HepG2 (cell line): ENCODE data around the gene DPEP3. TPM values are rescaled to one million over a fixed set of nuclear protein-coding genes. Genes with fewer than 3 reads are reported as not detected.

Experiments used
- ARNTL ChIP-seq: sonication (generic); formaldehyde crosslinking; IDR thresholded peaks from 2 replicates; pipeline ENCODE4 v1.4.0; 2020; ENCODE audit warnings: mild to moderate bottlenecking, missing genetic modification reagents
- ATAD3A ChIP-seq: sonication (generic); formaldehyde crosslinking; IDR thresholded peaks from 2 replicates; pipeline ENCODE4 v1.4.0; 2020; ENCODE audit warnings: missing genetic modification reagents
- CENPX ChIP-seq: sonication (generic); formaldehyde crosslinking; IDR thresholded peaks from 2 replicates; pipeline ENCODE4 v1.9.0; 2021; ENCODE audit warnings: mild to moderate bottlenecking, missing genetic modification reagents, moderate library complexity
- CHD4 ChIP-seq: fragments of 200-600 bp; sonication (generic); IDR thresholded peaks from 2 replicates; pipeline ENCODE4 v1.7.0; 2017; ENCODE audit warnings: mild to moderate bottlenecking, low read length, borderline replicate concordance
- DR1 ChIP-seq: sonication (generic); formaldehyde crosslinking; IDR thresholded peaks from 2 replicates; pipeline ENCODE4 v1.8.0; 2021; ENCODE audit warnings: mild to moderate bottlenecking, missing genetic modification reagents, inconsistent platforms
- HDAC1 ChIP-seq: sonication (generic); formaldehyde crosslinking; IDR thresholded peaks from 2 replicates; pipeline ENCODE4 v1.5.1; 2020; ENCODE audit warnings: mild to moderate bottlenecking, missing genetic modification reagents
- HMG20B ChIP-seq: conservative IDR thresholded peaks from 2 replicates; pipeline ENCODE4 v1.6.1; 2016; ENCODE audit warnings: missing genetic modification reagents, missing compliant biosample characterization
- HNF4A ChIP-seq: sonication (generic); formaldehyde crosslinking; IDR thresholded peaks from 2 replicates; pipeline ENCODE4 v1.4.0; 2020; ENCODE audit warnings: missing genetic modification reagents
- JUND ChIP-seq: sonication (generic); formaldehyde crosslinking; IDR thresholded peaks from 2 replicates; pipeline ENCODE4 v1.8.0; 2022; ENCODE audit warnings: mild to moderate bottlenecking, missing genetic modification reagents
- KDM1A ChIP-seq: IDR thresholded peaks from 2 replicates; pipeline ENCODE4 v1.6.1; 2016; ENCODE audit warnings: missing compliant biosample characterization
- KDM4B ChIP-seq: sonication (generic); formaldehyde crosslinking; IDR thresholded peaks from 2 replicates; pipeline ENCODE4 v1.4.0; 2020; ENCODE audit warnings: missing genetic modification reagents
- NFRKB ChIP-seq: fragments of 450-650 bp; IDR thresholded peaks from 2 replicates; pipeline ENCODE4 v1.6.1; 2017
- PCBP1 ChIP-seq: fragments of 200-400 bp; formaldehyde crosslinking; IDR thresholded peaks from 2 replicates; pipeline ENCODE4 v1.6.1; 2017; ENCODE audit warnings: mild to moderate bottlenecking, low read depth, low read length, borderline replicate concordance
- RARA ChIP-seq: IDR thresholded peaks from 2 replicates; pipeline ENCODE4 v1.6.1; 2016; ENCODE audit warnings: missing genetic modification reagents, missing compliant biosample characterization
- RBFOX2 ChIP-seq: fragments of 200-400 bp; formaldehyde crosslinking; IDR thresholded peaks from 2 replicates; pipeline ENCODE4 v1.6.1; 2017; ENCODE audit warnings: low read depth, mild to moderate bottlenecking, low read length
- RXRA ChIP-seq: sonication (generic); formaldehyde crosslinking; IDR thresholded peaks from 2 replicates; pipeline ENCODE4 v1.5.1; 2020; ENCODE audit warnings: missing genetic modification reagents
- SMAD9 ChIP-seq: sonication (generic); formaldehyde crosslinking; IDR thresholded peaks from 2 replicates; pipeline ENCODE4 v1.5.1; 2020; ENCODE audit warnings: mild to moderate bottlenecking, missing genetic modification reagents
- SRSF9 ChIP-seq: fragments of 200-400 bp; formaldehyde crosslinking; IDR thresholded peaks from 2 replicates; pipeline ENCODE4 v1.6.1; 2018; ENCODE audit warnings: borderline replicate concordance, mild to moderate bottlenecking, low read depth, low read length; ENCODE audit not compliant: insufficient read depth, poor library complexity, severe bottlenecking
- ZBTB7B ChIP-seq: sonication (generic); formaldehyde crosslinking; IDR thresholded peaks from 2 replicates; pipeline ENCODE4 v1.4.0; 2020; ENCODE audit warnings: missing genetic modification reagents
- ZFP36 ChIP-seq: fragments of 150-350 bp; IDR thresholded peaks from 2 replicates; pipeline ENCODE4 v1.6.1; 2018; ENCODE audit warnings: borderline replicate concordance, low read length, low read depth; ENCODE audit not compliant: partially characterized antibody
- ZNF232 ChIP-seq: sonication (generic); formaldehyde crosslinking; IDR thresholded peaks from 2 replicates; pipeline ENCODE4 v1.4.0; 2020; ENCODE audit warnings: missing genetic modification reagents, borderline replicate concordance
- ZNF264 ChIP-seq: sonication (generic); formaldehyde crosslinking; IDR thresholded peaks from 2 replicates; pipeline ENCODE4 v1.4.0; 2020; ENCODE audit warnings: missing genetic modification reagents
- ZNF460 ChIP-seq: sonication (generic); formaldehyde crosslinking; IDR thresholded peaks from 2 replicates; pipeline ENCODE4 v1.5.1; 2020; ENCODE audit warnings: missing genetic modification reagents, mild to moderate bottlenecking, borderline replicate concordance
- ZNF550 ChIP-seq: sonication (generic); formaldehyde crosslinking; IDR thresholded peaks from 2 replicates; pipeline ENCODE4 v1.4.0; 2020; ENCODE audit warnings: mild to moderate bottlenecking, missing genetic modification reagents, borderline replicate concordance
- ZNF558 ChIP-seq: sonication (generic); formaldehyde crosslinking; IDR thresholded peaks from 2 replicates; pipeline ENCODE4 v1.9.0; 2022; ENCODE audit warnings: mild to moderate bottlenecking, missing genetic modification reagents, borderline replicate concordance
- ZNF670 ChIP-seq: sonication (generic); formaldehyde crosslinking; IDR thresholded peaks from 2 replicates; pipeline ENCODE4 v1.8.0; 2022; ENCODE audit warnings: mild to moderate bottlenecking, missing genetic modification reagents, borderline replicate concordance
- ZNF7 ChIP-seq: IDR thresholded peaks from 2 replicates; pipeline ENCODE4 v1.6.1; 2016; ENCODE audit warnings: missing biosample characterization, missing genetic modification reagents
- ZNF75D ChIP-seq: sonication (generic); formaldehyde crosslinking; IDR thresholded peaks from 2 replicates; pipeline ENCODE4 v1.8.1; 2023; ENCODE audit warnings: missing genetic modification reagents, mild to moderate bottlenecking, borderline replicate concordance
- ZNF850 ChIP-seq: sonication (generic); formaldehyde crosslinking; conservative IDR thresholded peaks from 2 replicates; pipeline ENCODE4 v1.9.0; 2021; ENCODE audit warnings: mild to moderate bottlenecking, missing genetic modification reagents
- polyA plus RNA-seq, 8 experiments: library from polyadenylated mRNA; depleted of rRNA in 3 of 8; stranded (reverse) in 7 of 8; unstranded in 1 of 8; fragments of >200 nt; fragmentation: Illumina TruSeq in 4 of 8; extraction: Trizol in 4 of 8; gene quantifications; 2 replicates each; pipeline versions ENCODE4 v1.2.1 to v1.2.3, GENCODE V29; 2011 to 2016; ENCODE audit warnings: low read depth in 4 of 8, missing spikeins in 1 of 8, mixed read lengths in 1 of 8; ENCODE audit not compliant: insufficient read depth in 1 of 8
- total RNA-seq, 5 experiments: library from RNA; depleted of rRNA; stranded (reverse); fragments of >200 nt; fragmentation: Illumina TruSeq; extraction: Trizol; gene quantifications; 2 replicates each; pipeline ENCODE4 v1.2.3, GENCODE V29; 2016; ENCODE audit warnings: low read depth in 1 of 5
- TF ChIP-seq, protein P1 (sequence below): sonication (generic); formaldehyde crosslinking; conservative IDR thresholded peaks from 2 replicates; pipeline ENCODE4 v1.4.0; 2020; ENCODE audit warnings: missing genetic modification reagents
- TF ChIP-seq, protein P2 (sequence below): sonication (generic); formaldehyde crosslinking; IDR thresholded peaks from 2 replicates; pipeline ENCODE4 v1.5.1; 2020; ENCODE audit warnings: missing genetic modification reagents, mild to moderate bottlenecking, borderline replicate concordance

The DPEP3 gene
- total and polyA plus RNA-seq, 2 of the 13 experiments (the other 11 are each of a cell fraction or from before 2014, with no cell fraction given) = not detected

DNA sequence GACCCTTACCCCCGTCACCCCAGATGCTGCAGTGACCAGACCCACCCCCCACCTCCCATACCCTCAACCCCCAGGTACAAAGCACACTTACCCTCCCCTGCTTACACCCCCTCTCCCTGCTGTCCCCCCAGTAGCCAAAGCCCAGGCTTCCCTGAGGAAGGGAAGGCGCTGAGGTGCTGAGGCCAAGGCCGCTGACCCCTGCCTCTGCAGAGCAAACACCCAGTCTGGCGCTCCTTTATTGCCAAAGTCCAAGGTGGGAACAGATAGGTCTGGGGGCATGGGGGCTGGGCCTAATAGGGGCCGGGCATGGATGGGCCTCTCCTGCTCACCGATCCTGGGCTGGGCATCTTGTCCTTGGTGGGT, 37.1 kb downstream of the DPEP3 start (continued):
- TF ChIP-seq PCBP1 (no peak; the same call in 1 of the 2 replicates), ZNF264 (CRISPR knock-in tag) (peak; percentile 12; the same call in 1 of the 2 replicates), ZNF232 (no peak), KDM4B (no peak), ZFP36 (no peak), KDM1A (0 out of 2 replicates have a peak, but pooled peaks have one; percentile 23), DR1 (peak; percentile 8; the same call in 1 of the 2 replicates), ZNF7 (CRISPR knock-in tag) (no peak), NFRKB (no peak), RBFOX2 (no peak), RXRA (peak; percentile 42; the same call in 1 of the 2 replicates), ARNTL (CRISPR knock-in tag) (peak; percentile 66; the same call in 1 of the 2 replicates), SMAD9 (CRISPR knock-in tag) (no peak), ZNF850 (CRISPR knock-in tag) (no peak), SRSF9 (no peak), ZNF75D (CRISPR knock-in tag) (no peak), ATAD3A (CRISPR knock-in tag) (no peak), HMG20B (no peak; the same call in 1 of the 2 replicates), ZNF558 (CRISPR knock-in tag) (no peak; the same call in 1 of the 2 replicates), HNF4A (CRISPR knock-in tag) (peak; percentile 94), ZNF460 (peak; percentile 72; the same call in 1 of the 2 replicates), ZNF670 (CRISPR knock-in tag) (no peak), HDAC1 (CRISPR knock-in tag) (peak; percentile 87), ZNF550 (CRISPR knock-in tag) (no peak), JUND (CRISPR knock-in tag) (no peak), CHD4 (peak; percentile 84), RARA (CRISPR knock-in tag) (peak; percentile 82), ZBTB7B (CRISPR knock-in tag) (peak; percentile 95), CENPX (CRISPR knock-in tag) (no peak)
- TF ChIP-seq, protein P1, sequence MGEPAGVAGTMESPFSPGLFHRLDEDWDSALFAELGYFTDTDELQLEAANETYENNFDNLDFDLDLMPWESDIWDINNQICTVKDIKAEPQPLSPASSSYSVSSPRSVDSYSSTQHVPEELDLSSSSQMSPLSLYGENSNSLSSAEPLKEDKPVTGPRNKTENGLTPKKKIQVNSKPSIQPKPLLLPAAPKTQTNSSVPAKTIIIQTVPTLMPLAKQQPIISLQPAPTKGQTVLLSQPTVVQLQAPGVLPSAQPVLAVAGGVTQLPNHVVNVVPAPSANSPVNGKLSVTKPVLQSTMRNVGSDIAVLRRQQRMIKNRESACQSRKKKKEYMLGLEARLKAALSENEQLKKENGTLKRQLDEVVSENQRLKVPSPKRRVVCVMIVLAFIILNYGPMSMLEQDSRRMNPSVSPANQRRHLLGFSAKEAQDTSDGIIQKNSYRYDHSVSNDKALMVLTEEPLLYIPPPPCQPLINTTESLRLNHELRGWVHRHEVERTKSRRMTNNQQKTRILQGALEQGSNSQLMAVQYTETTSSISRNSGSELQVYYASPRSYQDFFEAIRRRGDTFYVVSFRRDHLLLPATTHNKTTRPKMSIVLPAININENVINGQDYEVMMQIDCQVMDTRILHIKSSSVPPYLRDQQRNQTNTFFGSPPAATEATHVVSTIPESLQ (CRISPR knock-in tag) = no peak
- TF ChIP-seq, protein P2, sequence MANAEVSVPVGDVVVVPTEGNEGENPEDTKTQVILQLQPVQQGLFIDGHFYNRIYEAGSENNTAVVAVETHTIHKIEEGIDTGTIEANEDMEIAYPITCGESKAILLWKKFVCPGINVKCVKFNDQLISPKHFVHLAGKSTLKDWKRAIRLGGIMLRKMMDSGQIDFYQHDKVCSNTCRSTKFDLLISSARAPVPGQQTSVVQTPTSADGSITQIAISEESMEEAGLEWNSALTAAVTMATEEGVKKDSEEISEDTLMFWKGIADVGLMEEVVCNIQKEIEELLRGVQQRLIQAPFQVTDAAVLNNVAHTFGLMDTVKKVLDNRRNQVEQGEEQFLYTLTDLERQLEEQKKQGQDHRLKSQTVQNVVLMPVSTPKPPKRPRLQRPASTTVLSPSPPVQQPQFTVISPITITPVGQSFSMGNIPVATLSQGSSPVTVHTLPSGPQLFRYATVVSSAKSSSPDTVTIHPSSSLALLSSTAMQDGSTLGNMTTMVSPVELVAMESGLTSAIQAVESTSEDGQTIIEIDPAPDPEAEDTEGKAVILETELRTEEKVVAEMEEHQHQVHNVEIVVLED (CRISPR knock-in tag) = no peak
